OCI-LY7 (cell line): Measurements from ENCODE around the gene HEATR5A.

ENCODE experiments used
- CTCF ChIP-seq: fragments of 200-600 bp; sonication (generic); conservative IDR thresholded peaks from 2 replicates; pipeline ENCODE4 v1.5.1; 2014; ENCODE audit warnings: mild to moderate bottlenecking, antibody characterized with exemption, low read length, moderate library complexity, mixed read lengths
- EZH2phosphoT487 ChIP-seq: fragments of 200-600 bp; sonication (generic); IDR thresholded peaks from 2 replicates; pipeline ENCODE4 v1.6.1; 2018; ENCODE audit warnings: low read depth, borderline replicate concordance, mild to moderate bottlenecking, mixed run types, antibody characterized with exemption, low read length, moderate library complexity, mixed read lengths

GRCh38 chr14:31275731-31276130 lies 144.6 kb downstream of the HEATR5A start:
- TF ChIP-seq CTCF, result no peak
- no peak for TF ChIP-seq EZH2phosphoT487
